Natural killer cell (primary cell): Measurements from ENCODE around the gene NDE1. TPM values are rescaled to one million over a fixed set of nuclear protein-coding genes. Genes with fewer than 3 reads are reported as not detected.
A peak's percentile ranks its signal among the peaks of the same experiment; 100 is the strongest.
"Not testable (repeated sequence)": the region's sequence is repeated elsewhere in the genome, so short reads cannot be mapped to it uniquely, and the experiment has no call there.

Experiments used
- ATAC-seq, 3 donors: fragments of 150-1000 bp in 2 of 3; fragments of 200-7000 bp in 1 of 3; cut with Tn5 transposase; 1 replicate in 1 of 3; 2 replicates in 2 of 3; pipeline ENCODE4 v1.10.0; 2021; ENCODE audit warnings: mild to moderate bottlenecking in 2 of 3, moderate library complexity in 2 of 3
- DNase-seq, 2 donors: peaks; one replicate each; pipeline versions ENCODE4 v3.0.0 to v3.0.0-alpha.2; 2013 to 2021; ENCODE audit warnings: mixed read lengths in 1 of 2
- H3K27ac ChIP-seq: one replicate; pipeline ENCODE4 v1.5.1; 2013; ENCODE audit warnings: mild to moderate bottlenecking, low read length
- H3K27me3 ChIP-seq: one replicate; pipeline ENCODE4 v1.6.1; 2013; ENCODE audit warnings: low read length; ENCODE audit not compliant: control insufficient read depth, insufficient read depth
- H3K36me3 ChIP-seq: one replicate; pipeline ENCODE4 v1.6.1; 2013; ENCODE audit warnings: low read length; ENCODE audit not compliant: control insufficient read depth, insufficient read depth
- H3K4me1 ChIP-seq: one replicate; pipeline ENCODE4 v1.6.1; 2013; ENCODE audit warnings: low read length; ENCODE audit not compliant: control insufficient read depth, insufficient read depth
- H3K4me3 ChIP-seq: one replicate; pipeline ENCODE4 v1.5.1; 2013; ENCODE audit warnings: low read length
- H3K9me3 ChIP-seq: one replicate; pipeline ENCODE4 v1.6.1; 2013; ENCODE audit warnings: low read length; ENCODE audit not compliant: control insufficient read depth, insufficient read depth
- H3K27ac Mint-ChIP-seq, 2 donors: one replicate each; pipeline ENCODE4 v1.8.0; 2022; ENCODE audit warnings: mild to moderate bottlenecking in 2 of 2, mixed read lengths in 2 of 2, moderate library complexity in 1 of 2
- H3K27me3 Mint-ChIP-seq, 2 donors: one replicate each; pipeline ENCODE4 v1.8.0; 2022; ENCODE audit warnings: low read depth in 2 of 2, mixed read lengths in 2 of 2
- H3K36me3 Mint-ChIP-seq: one replicate; pipeline ENCODE4 v1.8.0; 2022; ENCODE audit warnings: mixed read lengths
- H3K4me1 Mint-ChIP-seq, 2 donors: one replicate each; pipeline ENCODE4 v1.8.0; 2022; ENCODE audit warnings: mixed read lengths in 2 of 2
- H3K4me3 Mint-ChIP-seq: one replicate; pipeline ENCODE4 v1.8.0; 2022; ENCODE audit warnings: mild to moderate bottlenecking, moderate library complexity, mixed read lengths
- H3K9me3 Mint-ChIP-seq, 2 donors: one replicate each; pipeline ENCODE4 v1.8.0; 2022; ENCODE audit warnings: mixed read lengths in 2 of 2
- WGBS: methylation state at CpG from one replicate; pipeline ENCODE4 v1.1.7; 2013; ENCODE audit warnings: missing lambda C conversion rate; ENCODE audit not compliant: insufficient coverage; 5-methylcytosine and 5-hydroxymethylcytosine counted together
- intact Hi-C: fragments of 100-400 bp; cut with micrococcal nuclease; formaldehyde crosslinking; loops from one replicate; pipeline ENCODE4 v1.14.2; 2022
- total RNA-seq, 4 donors: library from RNA; stranded (reverse); fragments of 120-200 nt in 1 of 4; gene quantifications; one replicate each; pipeline versions ENCODE4 v1.2.3 to v1.2.4, GENCODE V29; 2013 to 2022
- TF ChIP-seq, protein P1 (sequence below): fragments of 200-600 bp; IDR thresholded peaks from one replicate; pipeline ENCODE4 v1.8.0; 2022; ENCODE audit warnings: antibody characterized with exemption

The NDE1 gene
- total RNA-seq, 3 donors from 2014 or later (not counting 1 experiment from before 2014, with no cell fraction given) = 104 to 118 (median 114) TPM

DNA sequence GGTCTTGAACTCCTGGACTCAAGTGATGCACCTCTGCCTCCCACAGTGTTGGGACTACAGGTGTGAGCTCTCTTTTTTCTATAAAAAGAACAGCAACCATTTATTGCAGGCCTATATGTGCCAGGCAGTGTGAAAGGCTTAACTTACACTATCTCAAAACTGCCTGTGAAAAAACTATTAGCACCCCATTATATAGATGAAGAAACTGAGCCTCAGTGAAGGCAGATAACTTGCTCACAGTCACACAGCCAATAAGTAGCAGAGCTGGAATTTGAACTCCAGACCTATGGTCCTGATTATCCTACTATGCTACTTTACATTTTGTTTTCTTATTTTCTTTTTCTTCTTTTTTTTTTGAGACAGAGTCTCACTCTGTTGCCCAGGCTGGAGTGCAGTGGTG lies 15.1 kb downstream of the NDE1 start:
- H3K27me3 Mint-ChIP-seq = no peaks in the 10 kb centered on the region
- H3K4me3 Mint-ChIP-seq = no peak overlapping the region
- H3K36me3 Mint-ChIP-seq = no peaks in the 10 kb centered on the region
- H3K27ac ChIP-seq = no peak overlapping the region
- TF ChIP-seq, protein P1, sequence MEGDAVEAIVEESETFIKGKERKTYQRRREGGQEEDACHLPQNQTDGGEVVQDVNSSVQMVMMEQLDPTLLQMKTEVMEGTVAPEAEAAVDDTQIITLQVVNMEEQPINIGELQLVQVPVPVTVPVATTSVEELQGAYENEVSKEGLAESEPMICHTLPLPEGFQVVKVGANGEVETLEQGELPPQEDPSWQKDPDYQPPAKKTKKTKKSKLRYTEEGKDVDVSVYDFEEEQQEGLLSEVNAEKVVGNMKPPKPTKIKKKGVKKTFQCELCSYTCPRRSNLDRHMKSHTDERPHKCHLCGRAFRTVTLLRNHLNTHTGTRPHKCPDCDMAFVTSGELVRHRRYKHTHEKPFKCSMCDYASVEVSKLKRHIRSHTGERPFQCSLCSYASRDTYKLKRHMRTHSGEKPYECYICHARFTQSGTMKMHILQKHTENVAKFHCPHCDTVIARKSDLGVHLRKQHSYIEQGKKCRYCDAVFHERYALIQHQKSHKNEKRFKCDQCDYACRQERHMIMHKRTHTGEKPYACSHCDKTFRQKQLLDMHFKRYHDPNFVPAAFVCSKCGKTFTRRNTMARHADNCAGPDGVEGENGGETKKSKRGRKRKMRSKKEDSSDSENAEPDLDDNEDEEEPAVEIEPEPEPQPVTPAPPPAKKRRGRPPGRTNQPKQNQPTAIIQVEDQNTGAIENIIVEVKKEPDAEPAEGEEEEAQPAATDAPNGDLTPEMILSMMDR = no peak
- DNase-seq (no peak), ATAC-seq (no peak)
- no peaks in the 10 kb centered on the region for H3K27me3 ChIP-seq
- peaks cover 49% of the 10 kb centered on the region for H3K36me3 ChIP-seq
- H3K4me1 Mint-ChIP-seq = peaks cover 21 to 28% of the 10 kb centered on the region in 2 donors
- H3K4me1 ChIP-seq = peaks cover 5% of the 10 kb centered on the region
- H3K27ac Mint-ChIP-seq = no peak overlapping the region
- H3K9me3 Mint-ChIP-seq = no peaks in the 10 kb centered on the region
- no peak overlapping the region for H3K4me3 ChIP-seq
- intact Hi-C loops = no loop called here
- no peaks in the 10 kb centered on the region for H3K9me3 ChIP-seq

DNA sequence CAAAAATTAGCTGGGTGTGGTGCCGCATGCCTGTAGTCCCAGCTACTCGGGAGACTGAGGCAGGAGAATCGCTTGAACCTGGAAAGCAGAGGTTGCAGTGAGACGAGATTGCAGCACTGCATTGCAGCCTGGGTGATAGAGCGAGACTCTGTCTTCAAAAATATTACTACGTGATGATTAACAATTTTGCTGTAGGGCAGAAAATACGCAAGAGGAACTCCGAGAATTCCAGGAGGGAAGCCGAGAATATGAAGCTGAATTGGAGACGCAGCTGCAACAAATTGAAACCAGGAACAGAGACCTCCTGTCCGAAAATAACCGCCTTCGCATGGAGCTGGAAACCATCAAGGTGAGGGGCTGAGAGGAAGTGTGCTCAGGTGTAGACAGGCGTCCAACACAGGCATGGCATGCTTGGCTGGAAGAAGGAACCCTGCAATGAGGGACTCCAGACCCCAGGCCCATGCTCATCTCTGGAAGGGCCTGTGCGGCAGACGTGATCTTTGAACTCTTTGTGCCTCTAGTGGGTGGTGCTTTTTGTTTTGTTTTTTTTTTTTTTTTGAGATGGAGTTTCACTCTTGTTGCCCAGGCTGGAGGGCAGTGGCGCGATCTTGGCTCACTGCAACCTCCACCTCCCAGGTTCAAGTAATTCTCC lies 17.2 kb downstream of the NDE1 start:
- peaks cover 53% of the 10 kb centered on the region for H3K36me3 ChIP-seq
- intact Hi-C loops = no loop called here
- no peaks in the 10 kb centered on the region for H3K9me3 ChIP-seq
- no peaks in the 10 kb centered on the region for H3K27me3 Mint-ChIP-seq
- H3K4me3 ChIP-seq = no peak overlapping the region
- TF ChIP-seq, protein P1 = no peak
- no peak overlapping the region for H3K27ac Mint-ChIP-seq
- ATAC-seq = no peak
- no peak for DNase-seq
- H3K9me3 Mint-ChIP-seq = no peaks in the 10 kb centered on the region
- H3K4me1 Mint-ChIP-seq = peaks cover 17 to 22% of the 10 kb centered on the region in 2 donors
- no peaks in the 10 kb centered on the region for H3K36me3 Mint-ChIP-seq
- no peak overlapping the region for H3K4me3 Mint-ChIP-seq
- WGBS = 96% methylated on average over 14 of the region's 18 CpGs
- H3K27me3 ChIP-seq = no peaks in the 10 kb centered on the region
- H3K4me1 ChIP-seq = peaks cover 6% of the 10 kb centered on the region
- no peak overlapping the region for H3K27ac ChIP-seq

DNA sequence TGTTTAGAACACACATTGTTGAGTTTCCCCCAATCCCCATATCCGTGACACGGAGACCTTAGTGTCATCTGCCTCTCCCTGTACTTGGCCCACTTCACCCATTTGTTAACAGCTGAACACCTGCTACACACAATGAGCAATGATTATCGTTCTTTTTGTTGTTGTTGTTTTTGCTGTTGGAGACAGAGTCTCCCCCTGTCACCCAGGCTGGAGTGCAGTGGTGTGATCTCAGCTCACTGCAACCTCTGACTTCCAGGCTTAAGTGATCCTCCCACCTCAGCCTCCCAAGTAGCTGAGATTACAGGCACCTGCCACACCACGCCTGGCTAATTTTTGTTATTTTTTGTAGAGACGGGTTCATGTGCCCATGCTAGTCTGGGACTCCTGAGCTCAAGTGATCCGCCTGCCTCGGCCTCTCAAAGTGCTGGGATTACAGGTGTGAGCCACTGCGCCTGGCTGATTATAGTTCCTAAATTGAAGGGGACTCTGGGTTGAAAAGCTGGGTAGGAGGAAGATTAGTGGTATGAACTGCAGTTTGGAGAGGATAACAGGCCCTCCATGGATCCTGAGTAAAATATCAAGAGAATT lies 21.6 kb downstream of the NDE1 start:
- Histone ChIP-seq H3K9me3 (no peaks in the 10 kb centered on the region), H3K27ac (peak overlapping the region; percentile 96), H3K36me3 (peaks cover 32% of the 10 kb centered on the region), H3K27me3 (no peaks in the 10 kb centered on the region), H3K4me3 (no peak overlapping the region), H3K4me1 (peaks cover 31% of the 10 kb centered on the region)
- H3K4me3 Mint-ChIP-seq = no peak overlapping the region
- H3K4me1 Mint-ChIP-seq = peaks cover 42 to 43% of the 10 kb centered on the region in 2 donors
- 97% methylated on average over 6 of the region's 8 CpGs for WGBS
- no peaks in the 10 kb centered on the region for H3K27me3 Mint-ChIP-seq
- no peak for ATAC-seq
- intact Hi-C loops = no loop called here
- TF ChIP-seq, protein P1 = no peak
- no peaks in the 10 kb centered on the region for H3K9me3 Mint-ChIP-seq
- no peaks in the 10 kb centered on the region for H3K36me3 Mint-ChIP-seq
- H3K27ac Mint-ChIP-seq = peak overlapping the region; percentile 95 to 97
- no peak for DNase-seq

DNA sequence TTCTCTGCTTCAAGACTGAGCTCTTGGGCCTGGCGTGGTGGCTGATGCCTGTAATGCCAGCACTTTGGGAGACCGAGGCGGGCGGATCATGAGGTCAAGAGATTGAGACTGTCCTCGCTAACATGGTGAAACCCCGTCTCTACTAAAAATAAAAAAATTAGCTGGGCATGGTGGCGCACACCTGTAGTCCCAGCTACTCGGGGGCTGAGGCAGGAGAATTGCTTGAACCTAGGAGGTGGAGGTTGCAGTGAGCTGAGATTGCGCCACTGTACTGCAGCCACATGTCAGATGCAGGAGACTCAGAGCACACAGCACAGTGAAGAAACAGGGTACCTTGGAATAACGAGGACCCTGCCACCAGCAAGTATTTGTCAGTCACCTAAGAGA lies 22.1 kb downstream of the NDE1 start:
- DNase-seq, H3K4me3 Mint-ChIP-seq, H3K36me3 Mint-ChIP-seq, H3K9me3 Mint-ChIP-seq, intact Hi-C loops, H3K9me3 ChIP-seq, H3K27me3 ChIP-seq, ATAC-seq, H3K27me3 Mint-ChIP-seq, H3K4me3 ChIP-seq: not testable (repeated sequence)
- WGBS = 91% methylated on average over 10 of the region's 10 CpGs
- peak overlapping the region; percentile 95 to 97 for H3K27ac Mint-ChIP-seq
- peak overlapping the region; percentile 96 for H3K27ac ChIP-seq
- H3K36me3 ChIP-seq = peaks cover 32% of the 10 kb centered on the region
- peaks cover 46 to 47% of the 10 kb centered on the region in 2 donors for H3K4me1 Mint-ChIP-seq
- peaks cover 31% of the 10 kb centered on the region for H3K4me1 ChIP-seq
